Stimulated activated naive CD4-positive, alpha-beta T cell treated with Interleukin-2 at 50 U/mL for 16 hours (primary cell): ENCODE results near the gene CDKN1C.

Experiments used
- DNase-seq: peaks from one replicate; lab custom pipeline; 2025; lab: John Stamatoyannopoulos, UW

CDKN1C gene

DNA sequence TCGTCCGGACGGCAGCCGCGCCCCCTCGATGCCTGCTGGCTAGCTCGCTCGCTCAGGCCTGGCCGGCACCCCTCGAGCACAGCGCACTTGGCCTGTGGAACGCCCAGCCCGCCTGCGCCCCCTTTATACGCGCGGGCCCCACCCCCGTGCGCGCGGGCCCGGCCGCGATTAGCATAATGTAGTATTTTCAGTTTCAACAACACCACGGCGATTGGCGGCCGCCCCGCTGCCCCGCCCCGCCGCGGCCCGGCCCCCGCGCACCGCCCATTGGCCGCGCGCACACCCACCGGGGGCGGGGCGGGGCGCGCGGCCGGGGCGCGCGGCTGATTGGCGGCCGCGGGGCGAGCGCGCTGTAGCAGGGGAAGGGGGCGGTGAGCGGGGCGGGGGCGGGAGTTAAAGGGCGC lies at the start of gene CDKN1C:
Gene CDKN1C, minus strand, starts transcription at position 98 of the 404 bp plus-strand sequence. CDS start 319 bp downstream, outside the sequence.
- peak; percentile 72 for DNase-seq

DNA sequence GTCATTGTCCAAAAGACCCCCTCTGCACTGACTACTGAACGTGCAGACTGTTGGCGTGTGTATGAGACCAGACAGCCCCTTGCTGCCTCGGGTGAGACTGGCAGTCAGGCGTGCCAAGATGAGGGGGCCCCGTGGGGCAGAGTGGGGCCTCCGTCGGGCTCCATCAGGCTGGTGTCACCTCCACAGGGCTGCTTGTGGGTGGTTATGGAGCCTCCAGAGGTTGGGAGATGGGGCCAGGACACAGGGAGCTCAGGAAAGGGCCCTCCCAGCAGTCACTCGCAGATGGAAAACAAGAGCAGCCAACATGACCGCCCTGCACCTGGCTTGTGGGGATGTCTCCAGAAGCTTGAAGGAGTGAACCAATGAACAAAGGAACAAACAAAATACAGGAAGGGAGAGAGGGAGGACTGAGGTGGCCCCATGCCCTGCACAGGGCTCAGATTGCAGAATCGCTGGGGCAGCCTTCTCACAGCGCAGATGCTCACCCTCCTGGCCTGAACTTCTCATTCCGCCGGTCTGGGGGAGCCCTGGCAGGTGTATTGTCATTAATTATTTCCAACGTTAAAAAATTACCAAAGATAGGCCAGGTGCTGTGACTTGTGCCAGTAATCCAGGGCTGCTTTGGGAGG lies 49.1 kb upstream of the CDKN1C start:
- no peak for DNase-seq

DNA sequence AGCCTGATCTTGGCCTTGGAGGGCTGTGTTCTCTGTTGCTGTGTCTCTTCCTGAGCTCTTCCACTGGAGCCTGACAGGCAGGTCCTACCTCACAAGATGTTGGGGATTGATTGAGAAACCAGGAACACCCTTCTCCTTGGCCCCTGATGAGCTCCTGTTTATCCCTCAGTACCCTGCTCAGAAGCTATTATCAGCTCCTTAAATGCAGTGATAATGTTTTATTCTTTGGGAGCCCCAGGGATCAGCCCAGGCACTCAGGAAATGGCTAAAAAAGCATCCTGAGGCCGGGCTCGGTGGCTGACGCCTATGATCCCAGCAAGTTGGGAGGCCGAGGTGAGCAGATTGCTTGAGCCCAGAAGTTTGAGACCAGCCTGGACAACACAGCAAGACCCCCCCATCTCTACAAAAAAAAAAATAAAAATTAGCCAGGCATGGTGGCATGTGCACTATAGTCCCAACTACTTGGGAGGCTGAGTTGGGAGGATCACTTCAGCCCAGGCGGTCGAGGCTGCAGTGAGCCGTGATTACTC lies 48.5 kb upstream of the CDKN1C start:
- no peak for DNase-seq

DNA sequence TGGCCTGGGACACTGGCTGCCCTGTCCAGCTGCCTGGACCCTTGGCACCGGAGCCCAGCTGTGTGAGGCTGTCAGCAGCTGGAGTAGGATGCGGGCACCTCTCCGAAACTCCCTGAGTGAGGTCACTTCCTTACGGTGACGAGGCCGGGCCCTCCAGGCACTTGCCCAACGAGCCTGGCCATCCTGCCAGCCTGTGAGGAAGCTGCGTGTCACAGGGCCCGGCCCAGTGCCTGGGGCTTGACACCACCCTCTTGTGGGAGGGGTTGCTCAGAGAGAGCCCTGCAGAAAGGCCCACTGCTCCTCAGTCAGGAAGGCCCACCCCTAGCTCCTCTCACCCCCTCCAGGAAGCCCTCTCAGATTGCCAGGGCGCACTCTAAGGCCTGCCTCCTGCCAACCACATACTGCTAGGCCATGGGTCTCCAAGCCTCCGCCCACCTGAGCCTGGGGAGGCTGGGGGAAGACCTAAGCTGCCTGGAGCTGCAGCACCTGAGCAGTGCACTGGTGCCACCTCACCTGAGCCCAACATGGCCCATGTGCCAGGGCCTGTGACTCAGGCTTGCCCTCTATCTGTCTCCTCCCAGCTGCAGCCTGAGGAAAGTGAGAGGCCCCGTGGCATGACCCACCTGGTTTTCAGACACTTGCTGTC lies 47.9 kb upstream of the CDKN1C start:
- peak; percentile 41 for DNase-seq

DNA sequence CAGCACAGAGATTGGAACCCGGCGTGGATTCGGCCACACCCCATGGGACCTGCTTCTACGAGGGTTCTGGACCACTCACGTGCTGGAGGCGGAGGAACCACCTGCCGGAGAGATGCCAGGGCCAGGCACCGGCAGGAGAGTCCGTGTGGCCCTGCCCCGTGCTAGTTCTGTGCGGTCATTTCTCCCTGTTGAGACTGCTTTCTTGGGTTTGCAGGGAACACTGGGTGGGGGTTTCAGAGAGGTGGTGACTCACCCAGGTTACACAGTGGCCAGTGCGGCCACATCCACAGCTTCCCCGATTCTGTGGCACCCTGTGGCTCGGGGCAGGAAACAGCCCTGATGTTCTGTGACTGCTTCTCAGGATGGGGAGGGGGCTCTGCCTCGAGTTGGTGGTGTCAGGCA lies 47.3 kb upstream of the CDKN1C start:
- no peak for DNase-seq

DNA sequence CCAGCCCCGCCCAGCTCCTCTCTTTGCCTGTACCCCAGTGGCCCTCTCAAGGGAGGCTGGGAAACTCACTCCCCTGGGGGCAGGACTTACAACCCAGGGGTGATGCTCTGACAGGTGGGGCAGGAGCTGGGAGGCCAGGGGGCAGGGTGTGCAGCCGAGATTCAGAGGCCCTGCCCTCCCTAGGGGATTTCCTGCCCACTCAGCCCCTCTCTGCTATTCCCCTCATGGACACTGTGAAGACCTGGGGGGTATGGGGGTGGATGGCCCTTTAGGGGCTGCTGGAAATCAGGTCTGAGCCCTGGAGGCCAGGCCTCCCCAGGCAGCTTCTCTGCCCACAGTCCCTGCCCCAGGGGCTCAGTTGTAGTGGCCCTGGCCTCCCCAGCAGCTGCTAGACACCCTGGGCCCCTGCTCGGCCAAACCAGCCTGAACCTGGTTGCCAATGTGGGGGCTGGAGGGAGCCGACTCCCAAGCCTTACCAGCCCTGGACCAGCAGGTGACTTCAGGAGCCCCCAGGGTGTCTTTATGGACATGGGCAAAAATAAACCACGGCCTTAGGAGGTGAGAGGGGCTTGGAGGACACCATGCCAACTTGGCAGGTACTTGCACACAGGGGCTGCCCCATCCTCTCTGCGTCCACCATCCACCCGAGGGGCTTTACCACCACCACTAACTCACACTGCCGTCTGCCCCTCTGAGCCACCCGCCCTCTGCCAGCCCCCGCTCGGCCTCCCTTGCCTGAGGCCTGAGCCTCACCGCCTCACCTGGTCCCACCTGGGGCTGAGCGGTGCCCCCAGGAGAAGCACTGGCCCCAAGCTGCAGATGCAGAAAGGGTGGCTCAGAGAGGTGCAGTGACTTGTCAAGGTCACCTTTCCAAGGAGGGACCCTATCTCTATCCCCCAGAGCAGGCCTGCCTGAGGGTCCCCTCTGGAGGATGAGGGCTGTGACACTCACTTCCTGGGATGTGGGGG lies 46.5 kb upstream of the CDKN1C start:
- no peak for DNase-seq

DNA sequence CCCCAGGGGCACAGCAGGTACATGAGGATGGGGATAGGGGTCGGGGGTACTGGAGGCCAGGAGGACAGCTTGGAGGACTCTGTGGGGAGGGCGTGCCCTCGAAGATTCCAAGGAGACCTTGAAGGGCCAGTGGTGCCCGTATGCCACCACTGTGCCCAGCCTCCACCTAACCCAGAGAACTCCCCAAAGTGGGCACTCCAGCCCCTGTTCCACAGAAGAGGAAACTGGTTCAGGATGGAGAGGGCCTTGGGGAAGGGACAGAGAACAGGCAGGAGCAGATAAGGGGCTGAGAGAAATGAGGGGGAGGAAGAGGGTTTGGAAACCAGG lies 45.8 kb upstream of the CDKN1C start:
- no peak for DNase-seq

DNA sequence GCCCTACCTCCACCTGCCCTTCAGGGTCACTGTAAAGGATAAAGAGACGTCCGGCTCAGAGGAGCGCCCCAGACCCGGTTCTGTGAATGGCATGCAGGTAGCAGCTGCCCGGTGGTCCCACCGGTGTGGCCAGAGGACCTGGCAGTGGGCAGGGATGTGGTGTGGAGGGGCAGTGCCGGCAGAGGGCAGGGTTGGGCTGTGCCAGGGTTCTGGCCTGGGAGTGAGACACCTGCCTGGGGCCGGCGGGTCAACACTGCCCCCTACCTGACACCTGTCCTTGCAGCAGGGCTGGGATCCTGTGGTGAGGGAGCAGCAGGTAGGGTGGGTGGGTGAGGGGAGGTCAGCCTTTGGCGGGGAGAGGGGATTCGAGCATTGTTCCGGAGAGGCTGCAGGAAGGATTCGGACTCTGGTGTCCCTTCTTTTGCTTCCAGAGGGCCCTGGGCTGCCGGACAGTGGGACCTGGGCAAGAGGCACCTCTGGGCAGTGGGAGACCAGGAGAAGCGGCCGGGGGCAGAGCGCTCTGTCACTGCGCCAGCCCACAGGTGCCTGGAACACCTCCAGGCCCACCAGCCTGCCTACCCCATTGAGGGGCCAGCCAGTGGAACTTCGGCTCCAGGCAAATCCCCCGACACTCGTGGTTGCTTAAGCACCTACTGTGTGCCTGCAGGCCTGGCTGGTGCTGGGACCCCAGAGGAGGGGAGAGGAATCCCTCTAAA lies 45.3 kb upstream of the CDKN1C start:
- peak; percentile 28 for DNase-seq

DNA sequence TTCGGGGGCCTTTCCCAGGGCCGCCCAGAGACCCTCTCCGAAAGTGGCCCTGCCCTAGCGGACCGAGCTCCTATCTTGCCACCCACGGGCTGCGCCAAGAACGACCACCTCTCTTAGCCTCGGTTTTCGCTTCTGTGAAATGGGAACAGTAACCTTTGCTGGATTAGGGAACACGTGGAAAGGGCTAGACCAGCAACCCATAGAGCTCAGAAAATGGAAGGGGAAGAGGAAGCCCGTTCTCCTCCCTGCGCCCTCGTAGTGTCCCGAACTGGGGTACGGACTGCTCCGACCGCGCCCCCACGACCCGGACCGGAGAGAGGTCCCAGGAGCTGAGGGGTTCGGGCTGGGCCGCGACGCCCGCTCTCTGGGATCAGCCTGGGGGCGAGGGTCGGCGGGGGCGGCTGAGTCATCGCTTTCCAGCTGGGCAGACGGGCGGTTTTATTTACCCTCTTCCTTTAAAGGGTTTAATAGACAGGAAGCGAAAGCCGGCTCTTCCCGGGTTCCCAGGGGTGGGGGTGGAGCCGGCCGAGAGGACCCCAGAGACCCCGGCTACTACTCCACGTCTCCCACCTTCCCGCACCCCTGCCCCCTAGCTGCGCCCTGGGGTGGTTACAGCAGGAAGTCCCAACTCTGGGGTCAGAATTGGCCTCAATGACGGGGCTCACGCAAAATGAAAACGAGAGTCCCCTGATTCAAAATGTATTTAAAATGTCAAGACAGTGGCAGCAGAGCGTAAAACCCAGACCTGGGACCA lies 44.6 kb upstream of the CDKN1C start:
- DNase-seq = peak; percentile 41

DNA sequence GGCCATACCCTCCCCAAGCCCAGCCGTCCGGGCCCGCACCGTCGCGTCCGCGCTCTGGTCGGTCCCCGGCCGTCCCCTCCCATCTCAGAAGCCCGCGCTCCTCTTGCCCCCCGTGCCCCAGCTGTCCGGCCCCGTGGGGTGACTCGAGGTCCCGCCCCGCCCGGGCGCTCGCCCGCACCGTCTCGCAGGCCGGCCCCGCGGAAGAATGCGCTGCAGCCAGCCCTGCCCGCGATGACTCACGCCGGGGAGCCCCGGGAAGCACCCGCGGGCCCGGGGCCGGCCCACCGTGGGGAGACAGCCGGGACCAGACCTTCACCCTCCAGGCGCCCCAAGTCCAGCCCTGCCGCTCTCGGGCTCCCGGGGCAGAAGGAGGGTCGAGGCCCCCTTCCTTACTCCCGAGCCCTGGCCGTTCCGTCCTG lies 44.0 kb upstream of the CDKN1C start:
- peak; percentile 32 for DNase-seq

DNA sequence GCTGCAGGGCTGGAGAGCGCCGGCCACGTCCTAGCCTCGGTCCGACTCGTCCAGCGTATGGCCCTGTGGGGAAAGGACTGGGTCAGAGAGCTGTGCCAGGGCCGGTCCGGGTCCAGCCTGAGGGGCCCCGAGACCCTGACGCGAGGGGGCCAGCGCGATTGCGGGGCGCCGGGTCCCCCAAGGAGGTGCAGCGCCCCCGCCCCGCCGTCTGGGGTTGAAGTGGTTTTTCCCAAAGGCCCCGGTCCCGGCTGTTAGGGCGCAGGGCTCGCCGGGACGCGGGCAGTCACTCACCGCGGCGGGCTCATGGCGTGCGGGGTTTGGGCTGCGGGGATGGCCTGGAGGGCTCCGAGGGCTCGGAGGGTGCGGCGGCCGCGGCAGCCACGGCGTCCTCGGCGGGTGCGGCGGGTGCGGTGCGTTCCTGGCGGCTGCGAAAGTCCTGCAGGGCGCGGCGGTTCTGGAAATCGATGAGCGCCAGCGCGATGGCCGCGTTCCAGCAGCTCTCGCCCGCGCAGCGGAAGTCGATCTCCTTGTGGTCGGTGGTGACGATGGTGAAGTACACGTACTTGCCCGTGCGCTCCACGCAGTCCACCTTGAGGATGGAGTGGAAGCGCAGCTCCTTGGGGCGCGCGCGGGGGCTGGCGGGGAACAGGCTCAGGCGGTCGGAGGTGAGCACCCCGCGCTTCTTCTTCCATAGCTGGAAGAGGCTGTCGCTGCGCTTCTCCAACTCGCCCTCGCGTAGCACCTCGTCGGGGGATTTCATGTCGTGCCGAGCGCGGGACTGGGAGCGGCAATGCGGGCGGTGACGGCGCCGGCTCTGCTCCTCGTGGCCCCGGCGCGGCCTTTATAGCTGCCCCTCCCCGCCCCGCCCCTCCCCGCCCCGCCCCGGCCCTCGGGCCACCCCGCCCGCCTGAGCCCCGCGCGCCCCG lies 43.3 kb upstream of the CDKN1C start, which contains the start of gene PHLDA2:
Gene PHLDA2, minus strand, starts transcription at position 816 of the 926 bp plus-strand sequence. Its CDS starts 56 bp downstream, at position 760.
- peak; percentile 64 for DNase-seq

DNA sequence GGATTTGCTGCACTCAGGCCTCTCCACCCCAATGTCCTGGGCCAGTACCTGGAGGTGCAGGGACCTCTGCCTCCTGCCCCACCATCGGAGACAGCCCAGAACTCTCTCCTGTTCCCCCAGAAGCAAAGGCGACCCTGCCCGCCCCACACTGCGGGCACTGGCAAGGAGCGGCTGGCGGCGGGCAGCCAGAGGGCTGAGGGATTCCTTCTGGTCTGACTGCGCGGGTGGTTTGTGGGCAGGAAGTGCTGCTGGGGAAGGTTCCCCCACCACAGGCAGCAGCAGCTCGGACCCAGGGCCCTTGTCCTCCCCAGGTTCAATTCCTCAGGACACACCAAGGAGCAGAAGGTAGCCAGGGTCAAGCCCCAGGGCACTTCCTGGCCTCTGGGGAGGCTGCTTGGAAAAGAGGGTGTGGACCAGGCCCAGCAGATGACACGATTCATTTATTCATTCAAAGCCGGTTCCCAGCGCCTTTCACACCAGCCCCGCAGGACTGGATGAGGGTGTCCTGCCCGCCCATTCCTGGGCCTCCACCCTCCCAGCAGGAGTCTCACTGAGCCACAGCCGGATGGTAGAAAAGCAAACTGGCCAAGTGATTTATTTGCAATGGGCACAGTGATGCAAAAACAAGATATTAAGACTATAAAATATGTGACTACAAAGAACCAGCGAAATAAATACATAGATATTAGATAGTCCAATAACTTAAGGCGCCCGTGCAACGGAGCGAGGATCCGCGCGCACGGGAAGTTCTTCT lies 42.5 kb upstream of the CDKN1C start:
- DNase-seq = no peak

DNA sequence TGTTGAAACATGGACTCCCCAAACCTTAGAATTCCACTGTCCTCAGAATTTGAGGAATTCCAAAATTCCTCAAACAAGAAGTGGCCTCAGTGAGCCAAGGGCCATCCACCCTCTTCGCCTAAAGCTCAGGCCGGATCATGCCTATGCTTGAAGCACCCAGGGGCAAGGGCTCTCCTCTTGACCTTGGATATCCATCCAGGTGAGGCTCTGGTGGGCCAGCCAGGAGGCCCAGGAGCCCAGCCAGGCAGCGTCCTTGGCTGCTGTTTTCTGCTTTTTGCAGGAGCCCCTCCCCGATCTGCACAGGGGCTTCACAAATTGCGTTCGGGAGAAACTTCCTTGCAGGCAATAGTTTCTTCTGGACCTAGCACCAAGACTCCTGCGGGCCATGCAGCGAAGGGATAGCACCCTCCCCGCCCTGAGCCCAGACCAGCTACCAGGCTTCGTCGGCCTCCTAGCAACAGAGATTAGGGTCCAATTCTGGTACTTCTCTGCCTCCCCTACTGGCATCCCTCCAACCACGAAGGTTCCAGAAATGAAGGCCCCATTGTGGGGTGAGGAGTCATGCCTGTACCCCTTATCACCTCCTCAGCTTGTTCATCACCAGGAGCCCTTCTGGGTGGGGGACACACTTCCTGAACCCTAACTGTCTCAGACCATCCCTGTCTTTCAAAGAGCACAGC lies 41.7 kb upstream of the CDKN1C start:
- no peak for DNase-seq

DNA sequence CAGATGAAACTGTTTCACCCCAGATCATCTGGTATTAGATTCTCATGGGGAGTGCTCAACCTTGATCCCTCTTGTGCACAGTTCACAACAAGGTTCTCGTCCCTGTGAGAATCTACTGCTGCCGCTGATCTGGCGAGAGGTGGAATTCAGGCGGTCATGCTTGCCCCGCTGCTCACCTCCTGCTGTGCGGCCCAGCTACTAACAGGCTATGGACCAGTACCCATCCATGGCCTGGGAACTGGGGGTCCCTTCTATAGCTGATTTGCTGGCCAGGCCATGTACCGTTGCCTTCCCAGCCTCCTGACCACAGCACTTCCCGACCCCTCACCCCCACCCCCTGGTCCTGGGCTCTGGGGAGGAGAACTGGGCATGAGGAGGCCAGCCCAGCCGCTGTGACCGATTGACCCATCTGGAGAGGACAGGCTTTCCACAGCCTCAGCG lies 41.1 kb upstream of the CDKN1C start:
- DNase-seq = no peak

DNA sequence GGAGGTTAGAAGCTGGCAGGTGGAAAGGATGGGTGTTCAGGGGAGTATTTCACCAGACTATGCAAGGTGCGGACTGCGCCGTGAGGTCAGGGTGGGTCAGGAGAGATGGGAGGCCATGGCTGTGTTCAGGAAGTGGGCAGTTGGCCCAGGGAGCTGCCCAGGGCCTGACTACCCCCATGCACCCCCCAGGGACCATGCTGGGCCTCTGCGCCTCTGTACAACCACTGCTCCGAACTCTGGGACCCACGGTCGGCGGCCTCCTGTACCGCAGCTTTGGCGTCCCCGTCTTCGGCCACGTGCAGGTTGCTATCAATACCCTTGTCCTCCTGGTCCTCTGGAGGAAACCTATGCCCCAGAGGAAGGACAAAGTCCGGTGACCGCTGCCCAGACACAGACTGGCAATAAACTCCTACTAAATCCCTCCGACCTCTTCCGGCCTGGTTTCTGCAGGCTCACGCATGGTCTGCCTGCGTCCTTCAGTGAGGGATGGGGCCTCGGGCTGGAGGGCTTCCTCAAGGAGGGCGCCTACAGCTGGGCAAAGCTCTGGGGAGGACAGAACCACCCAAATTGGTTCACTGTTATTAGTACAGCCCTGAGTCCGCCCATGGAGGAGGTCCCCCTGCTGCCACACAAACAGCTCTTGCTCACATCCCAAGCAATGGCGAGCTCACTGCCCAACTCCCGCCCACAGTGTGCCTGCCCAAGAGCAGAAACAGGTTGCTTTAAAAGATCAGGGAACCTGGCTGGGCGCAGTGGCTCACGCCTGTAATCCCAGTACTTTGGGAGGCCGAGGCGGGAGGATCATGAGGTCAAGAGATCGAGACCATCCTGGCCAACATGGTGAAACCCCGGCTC lies 39.5 kb upstream of the CDKN1C start:
- no peak for DNase-seq

DNA sequence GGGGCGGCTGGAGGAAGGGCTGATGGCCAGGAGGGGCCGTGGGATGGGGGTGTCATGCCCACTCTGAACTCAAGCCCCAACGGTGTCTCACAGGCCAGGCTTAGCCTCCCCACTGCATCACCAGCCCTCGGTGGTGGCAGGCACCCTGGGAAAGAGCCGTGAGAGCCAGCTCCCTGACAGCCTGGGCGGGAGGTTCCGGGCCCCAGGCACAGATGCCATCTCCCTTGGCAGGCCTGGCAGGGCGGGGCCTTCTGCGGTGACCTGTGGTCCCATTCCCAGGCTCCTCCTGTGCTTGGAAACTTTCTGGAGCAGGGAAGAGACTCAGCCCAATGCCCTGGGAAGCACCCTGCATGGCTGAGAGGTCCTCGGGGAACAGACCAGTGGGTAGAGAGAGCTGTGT lies 38.8 kb upstream of the CDKN1C start:
- DNase-seq = no peak
